Stimulated activated CD4-positive, alpha-beta T cell treated with anti-CD3 and anti-CD28 coated beads, Interleukin-15, amount 100 ng/mL, for 24 hours (primary cell): ENCODE data around the gene OAF.

Experiments used
- DNase-seq: peaks from one replicate; pipeline ENCODE4 v3.0.0-alpha.2; 2020

Gene OAF

DNA sequence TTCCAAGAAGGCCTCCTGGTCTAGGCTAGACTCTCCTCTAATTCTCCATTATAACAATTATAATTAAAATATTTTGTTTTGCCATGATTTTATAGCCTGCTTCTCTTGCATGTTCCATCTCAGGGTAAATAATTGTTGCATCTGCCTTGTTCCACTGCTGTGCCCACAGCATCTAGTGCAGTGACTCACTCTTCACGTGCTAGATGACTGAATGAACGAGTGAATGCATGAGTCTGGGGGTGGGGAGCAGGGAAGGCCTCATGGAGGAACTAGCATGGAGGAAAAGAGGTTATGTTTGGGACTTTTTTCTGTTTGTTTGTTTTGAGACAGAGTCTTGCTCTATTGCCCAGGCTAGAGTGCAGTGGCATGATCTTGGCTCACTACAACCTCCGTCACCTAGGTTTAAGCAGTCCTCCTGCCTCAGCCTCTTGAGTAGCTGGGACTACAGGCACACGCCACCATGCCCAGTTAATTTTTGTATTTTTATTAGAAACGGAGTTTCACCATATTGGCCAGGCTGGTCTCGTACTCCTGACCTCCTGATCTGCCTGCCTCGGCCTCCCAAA is 5.2 kb upstream of the OAF start:
- DNase-seq, result no peak

GRCh38 chr11:120207512-120207911 is 3.3 kb upstream of the OAF start:
- no peak for DNase-seq

GRCh38 chr11:120208001-120208441 is 2.8 kb upstream of the OAF start:
- no peak for DNase-seq

DNA sequence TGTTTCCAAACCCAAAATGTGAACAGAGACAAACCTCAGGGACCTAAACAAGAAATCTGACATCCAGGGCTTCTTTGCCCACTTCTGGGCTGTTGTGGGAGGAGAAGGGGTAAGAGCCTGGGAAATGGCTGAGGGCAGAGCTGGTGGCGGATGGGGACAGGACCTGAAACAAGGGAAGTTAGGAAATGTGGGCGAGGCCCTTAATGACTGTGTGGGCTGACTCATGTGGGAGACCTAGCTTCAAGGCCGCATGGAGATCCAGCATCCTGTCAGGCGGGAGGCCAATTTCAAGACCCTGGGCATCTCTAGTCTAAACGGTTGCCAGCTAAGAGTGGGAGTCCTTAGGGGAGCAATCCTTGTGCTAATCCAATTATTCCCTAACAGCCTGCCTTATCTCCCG is 2.1 kb upstream of the OAF start:
- DNase-seq, result no peak

GRCh38 chr11:120209746-120210625 is 846 bp upstream of the OAF start:
- no peak for DNase-seq

DNA sequence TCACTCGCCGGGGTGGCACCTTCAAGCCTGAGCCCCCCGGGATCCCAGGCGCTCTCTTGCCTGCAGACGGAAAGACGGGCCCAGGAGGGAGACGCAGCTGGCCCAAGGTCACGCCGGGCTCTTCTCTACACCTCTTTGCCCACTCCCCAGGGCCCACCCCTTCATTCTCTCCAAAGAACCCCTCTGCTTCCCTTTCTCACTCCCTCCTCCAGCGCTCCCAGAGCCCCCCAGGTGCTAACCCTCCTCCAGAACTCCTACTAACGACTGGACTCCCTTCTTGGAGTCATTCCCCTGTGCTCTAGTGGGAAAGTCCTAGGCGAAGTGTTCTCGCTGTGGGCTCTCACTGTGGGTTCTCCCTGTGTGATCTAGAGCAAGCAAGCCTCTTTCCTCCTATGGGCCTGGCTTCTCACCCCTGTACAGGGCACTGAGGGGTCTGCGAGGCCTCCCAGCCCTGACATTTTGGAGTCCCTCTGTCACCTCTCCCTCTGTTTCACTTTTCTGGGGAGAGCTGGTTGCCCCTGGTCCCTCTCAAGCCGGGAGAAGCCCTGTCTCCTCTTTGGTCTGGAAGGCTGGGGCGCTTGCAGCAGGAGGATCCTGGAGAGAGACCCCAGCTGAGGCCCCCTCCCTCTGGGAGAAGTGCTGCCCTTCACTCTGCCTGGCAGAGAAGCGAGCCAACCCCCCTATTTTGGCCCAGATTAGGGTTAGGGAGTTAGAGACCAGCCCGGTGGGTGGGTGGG is 858 bp downstream of the OAF start:
- DNase-seq, result no peak

DNA sequence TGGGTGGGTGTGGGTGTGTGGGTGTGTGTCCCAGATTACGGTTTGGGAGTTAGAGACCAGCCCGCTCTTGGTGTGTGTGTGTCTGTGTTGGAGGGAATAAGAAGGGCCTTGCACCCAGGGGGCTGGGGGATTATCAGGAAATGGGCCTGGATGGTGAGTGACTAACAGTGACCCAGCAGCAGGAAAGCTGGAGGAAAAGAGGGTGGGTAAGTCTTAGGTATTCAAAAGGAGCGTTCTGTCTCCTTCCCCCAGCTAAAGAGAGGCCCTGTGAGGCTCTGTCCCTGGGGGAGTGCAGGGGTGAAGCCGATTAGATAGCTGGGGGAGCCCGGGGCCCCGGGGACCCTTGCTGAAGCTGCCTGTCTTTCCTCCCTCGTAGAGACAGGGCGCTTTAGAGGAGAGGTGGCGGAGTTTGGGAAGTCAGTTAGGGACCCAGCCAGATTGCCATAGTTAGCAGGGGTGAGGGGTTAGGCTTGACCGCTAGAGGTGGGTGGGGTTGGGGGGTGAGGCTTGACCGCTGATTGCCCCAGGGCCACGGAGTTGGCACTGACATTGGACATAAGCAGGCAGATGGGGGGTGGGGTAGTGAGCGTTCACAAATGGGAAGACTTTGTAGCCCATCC is 1.5 kb downstream of the OAF start:
- DNase-seq, result no peak

DNA sequence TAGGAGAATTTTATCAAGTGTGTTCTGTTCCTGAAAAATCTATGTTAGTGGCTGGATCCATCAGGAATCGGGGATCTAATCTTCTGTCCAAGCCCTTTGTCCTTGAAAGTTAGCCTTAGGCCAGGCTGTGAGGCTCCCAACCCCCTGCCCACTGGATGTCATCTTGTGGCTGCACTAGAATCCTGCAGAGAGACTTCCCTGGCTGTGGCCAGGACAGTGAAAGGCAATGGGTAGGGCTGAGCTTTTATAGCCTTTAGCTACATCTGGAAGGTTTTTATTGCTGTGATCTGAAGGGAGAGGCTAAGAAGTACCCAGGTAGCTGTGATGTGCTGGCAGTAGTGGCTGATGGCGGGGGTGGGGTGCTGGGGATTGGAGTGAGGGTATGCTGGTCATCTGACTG is 2.1 kb downstream of the OAF start:
- DNase-seq, result no peak

- no peak for DNase-seq
Measured at GRCh38 chr11:120214581-120214980, 3.7 kb downstream of the OAF start.

- no peak for DNase-seq
Measured at GRCh38 chr11:120215634-120216033, 4.8 kb downstream of the OAF start.

- no peak for DNase-seq
Measured at GRCh38 chr11:120216426-120217102, 5.7 kb downstream of the OAF start.

GRCh38 chr11:120217526-120217925 is 6.7 kb downstream of the OAF start:
- DNase-seq, result no peak

- no peak for DNase-seq
Measured at GRCh38 chr11:120217941-120218694, 7.3 kb downstream of the OAF start.

DNA sequence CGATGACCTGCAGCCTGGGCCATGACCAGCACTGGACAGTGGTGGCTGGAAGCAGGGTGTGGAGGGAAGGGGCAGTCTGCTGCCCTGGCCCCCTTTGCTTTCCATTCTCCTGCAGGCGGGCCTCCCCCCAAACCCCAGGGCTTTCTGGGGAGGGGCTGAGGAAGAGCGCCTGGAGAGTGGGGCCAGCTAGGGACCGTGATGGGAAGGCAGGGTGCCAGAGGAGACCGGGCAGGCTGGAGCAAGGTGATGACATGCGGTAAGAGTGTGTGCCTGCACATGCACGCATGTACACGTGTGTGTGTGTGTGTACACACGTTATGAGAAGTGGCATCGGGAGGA is 7.8 kb downstream of the OAF start:
- no peak for DNase-seq

DNA sequence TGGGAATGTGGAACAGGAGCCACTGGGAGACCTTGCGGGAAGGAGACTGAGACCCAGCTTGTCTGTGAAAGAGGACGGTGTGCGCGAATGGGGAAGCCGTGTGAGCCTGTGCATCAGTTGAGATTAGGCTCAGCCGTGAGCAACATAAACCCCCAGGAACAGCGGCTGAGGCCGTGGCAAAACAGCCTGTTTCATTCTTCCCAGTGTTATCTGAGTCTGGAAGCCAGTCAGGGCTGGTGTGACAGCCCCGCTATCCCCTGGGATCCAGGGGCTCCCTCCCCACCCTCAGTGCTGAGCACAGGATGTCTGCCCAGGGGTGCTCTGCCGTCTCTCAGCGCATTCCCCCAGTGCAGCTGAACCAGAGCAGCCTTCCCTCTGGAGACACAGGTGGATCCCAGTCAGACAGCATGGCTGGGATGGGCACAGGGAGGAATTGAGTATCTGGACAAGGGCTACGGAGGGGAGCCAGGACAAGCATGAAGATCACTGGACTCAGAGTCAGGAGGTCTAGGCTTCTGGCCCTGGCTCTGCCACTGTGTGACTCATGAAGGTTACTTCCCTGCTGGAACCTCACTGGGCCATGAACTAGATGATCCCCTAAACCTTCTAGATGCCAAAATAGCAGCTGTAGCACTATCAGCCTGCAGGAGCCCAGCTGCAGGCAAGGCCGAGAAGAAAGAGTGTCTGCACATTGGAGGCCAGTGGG is 8.6 kb downstream of the OAF start:
- DNase-seq, result no peak

GRCh38 chr11:120219938-120220746 is 9.3 kb downstream of the OAF start:
- DNase-seq, result no peak

- no peak for DNase-seq
Measured at GRCh38 chr11:120220747-120221037, 9.9 kb downstream of the OAF start.

DNA sequence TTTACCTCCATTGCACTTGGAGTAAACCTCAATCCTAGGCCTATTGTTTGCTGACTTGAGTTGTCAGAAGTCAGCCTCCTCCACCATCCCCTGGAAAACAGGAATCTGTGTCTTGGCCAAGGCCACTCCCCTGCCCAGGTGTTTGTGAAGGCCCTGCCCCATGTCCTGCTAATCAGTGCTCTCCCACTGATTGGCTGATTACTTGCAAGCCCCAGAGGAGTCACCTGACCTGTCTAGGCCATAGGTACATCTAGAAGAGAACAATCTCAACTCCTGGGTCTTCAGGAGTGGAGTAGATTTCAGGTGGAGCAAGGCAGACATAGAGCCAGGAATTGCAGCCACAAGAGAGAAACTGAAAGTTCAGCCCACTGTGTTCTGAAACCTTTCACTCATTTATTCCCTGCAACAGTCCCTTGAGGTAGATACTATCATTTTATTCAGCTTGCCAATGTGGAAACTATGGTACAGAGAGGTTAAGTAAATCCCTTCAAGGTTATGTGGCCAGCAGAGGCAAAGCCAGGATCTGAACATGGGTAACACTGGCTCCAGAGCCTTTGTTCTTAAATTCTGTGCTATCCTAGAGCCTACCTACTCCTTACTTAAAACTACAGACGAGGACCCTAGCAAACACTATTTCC is 10.4 kb downstream of the OAF start:
- no peak for DNase-seq

DNA sequence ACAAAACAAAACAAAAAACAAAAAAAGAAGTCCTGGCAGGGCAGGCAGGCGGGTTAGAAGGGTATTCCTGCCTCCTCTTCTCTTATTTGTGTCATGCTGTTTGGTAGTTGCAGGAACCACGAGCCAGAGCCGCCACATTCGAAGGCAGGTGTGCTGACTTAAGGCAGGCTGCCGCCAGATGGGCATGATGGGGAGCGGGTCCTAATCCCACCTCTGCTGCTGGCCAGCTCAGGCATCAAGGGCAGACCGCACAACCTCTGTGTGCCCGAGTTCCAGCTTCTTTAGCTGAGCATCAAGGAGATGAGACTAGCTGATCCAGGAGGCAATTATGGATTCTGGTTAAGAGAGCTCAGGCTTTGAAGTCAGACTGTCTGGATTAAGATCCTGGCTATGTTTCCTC is 12.1 kb downstream of the OAF start:
- no peak for DNase-seq

DNA sequence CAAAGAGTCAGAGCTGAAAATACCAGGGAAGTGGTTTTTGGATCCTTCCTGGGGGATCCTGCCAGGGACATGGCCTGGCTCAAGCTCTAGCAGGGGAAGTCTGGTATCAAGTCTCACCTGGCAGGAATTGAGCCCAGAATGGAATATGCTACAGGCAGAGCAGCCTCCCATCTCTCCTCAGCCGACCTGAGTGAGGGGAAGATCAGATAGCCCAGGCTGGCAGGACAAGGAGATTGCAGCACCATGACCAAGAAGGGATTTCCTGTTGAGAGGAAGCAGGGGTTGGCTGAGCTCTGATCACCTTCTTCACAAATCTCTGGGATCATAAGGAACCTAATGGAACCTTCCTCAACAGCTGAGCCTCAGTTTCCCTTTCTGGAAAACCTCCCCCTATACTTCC is 13.0 kb downstream of the OAF start:
- DNase-seq, result no peak
